Endothelial cell of umbilical vein (primary cell): ENCODE results near the gene ADGRB2.

Experiments used
- CTCF ChIP-seq, 2 donors: IDR thresholded peaks; 1 replicate in 1 of 2; 2 replicates in 1 of 2; pipeline ENCODE4 v1.5.1; 2011; ENCODE audit warnings: low read length in 2 of 2, mild to moderate bottlenecking in 2 of 2, moderate library complexity in 2 of 2, control low read depth in 1 of 2, inconsistent platforms in 1 of 2, low read depth in 1 of 2; ENCODE audit not compliant: insufficient read depth in 1 of 2; ENCODE audit errors: extremely low read depth in 1 of 2
- EZH2 ChIP-seq: IDR thresholded peaks from 2 replicates; pipeline ENCODE4 v1.6.1; 2012; ENCODE audit warnings: borderline replicate concordance, low read depth, mild to moderate bottlenecking, moderate library complexity, low read length, inconsistent platforms; ENCODE audit not compliant: severe bottlenecking
- POLR2A ChIP-seq: IDR thresholded peaks from 2 replicates; pipeline ENCODE4 v1.6.1; 2012; ENCODE audit warnings: low read depth, mild to moderate bottlenecking, control low read depth, low read length
- POLR2AphosphoS5 ChIP-seq: IDR thresholded peaks from 2 replicates; pipeline ENCODE4 v1.6.1; 2012; ENCODE audit warnings: low read depth, mild to moderate bottlenecking, control low read depth, low read length, moderate library complexity; ENCODE audit not compliant: insufficient read depth
- TF ChIP-seq, protein P1 (sequence below): IDR thresholded peaks from 2 replicates; pipeline ENCODE4 v1.6.1; 2011; ENCODE audit not compliant: insufficient read depth, insufficient read length

GRCh38 chr1:31697369-31697984 lies 66.7 kb downstream of the ADGRB2 start:
- TF ChIP-seq POLR2A (no peak), CTCF (IDR thresholded peaks at IDR 0.05; ENCODE audit: extremely low read depth in 1 of 2, insufficient read depth in 1 of 2, low read depth in 1 of 2, low read length in 2 of 2) (no peak), POLR2AphosphoS5 (no peak), EZH2 (no peak)
- TF ChIP-seq, protein P1, sequence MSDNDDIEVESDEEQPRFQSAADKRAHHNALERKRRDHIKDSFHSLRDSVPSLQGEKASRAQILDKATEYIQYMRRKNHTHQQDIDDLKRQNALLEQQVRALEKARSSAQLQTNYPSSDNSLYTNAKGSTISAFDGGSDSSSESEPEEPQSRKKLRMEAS = no peak
